H1 (cell line): Measurements from ENCODE around the gene COX10. TPM values are rescaled to one million over a fixed set of nuclear protein-coding genes. Genes with fewer than 3 reads are reported as not detected.

Experiments
- CBX8 ChIP-seq: fragments of 300-800, 300-1000 bp; sonication (generic); IDR thresholded peaks from 2 replicates; pipeline ENCODE4 v1.7.1; 2016; ENCODE audit warnings: low read depth, low read length, borderline replicate concordance
- CHD1 ChIP-seq: IDR thresholded peaks from 2 replicates; pipeline ENCODE4 v1.6.1; 2012; ENCODE audit warnings: low read depth, low read length, improper control_type of control experiment
- POLR2A ChIP-seq, 2 experiments: IDR thresholded peaks; 1 replicate in 1 of 2; 2 replicates in 1 of 2; pipeline ENCODE4 v1.6.1; 2011; ENCODE audit warnings: low read depth in 2 of 2, low read length in 2 of 2, mild to moderate bottlenecking in 2 of 2; ENCODE audit errors: control extremely low read depth in 1 of 2
- TEAD4 ChIP-seq: IDR thresholded peaks from 2 replicates; pipeline ENCODE4 v1.6.1; 2012; ENCODE audit warnings: low read depth, low read length, inconsistent platforms, mixed read lengths
- polyA plus RNA-seq, 7 experiments: library from polyadenylated mRNA; depleted of rRNA in 3 of 7; stranded (reverse) in 5 of 7; unstranded in 2 of 7; fragments of >200 nt in 5 of 7; fragments of 200-250 nt in 2 of 7; gene quantifications; 1 replicate in 5 of 7; 2 replicates in 1 of 7; 4 replicates in 1 of 7; pipeline versions ENCODE4 v1.2.1 to v1.2.3, GENCODE V29; 2011 to 2013; ENCODE audit warnings: missing spikeins in 2 of 7, mixed read lengths in 2 of 7
- total RNA-seq: library from RNA; stranded (reverse); fragmentation: NEBNext Ultra II Directional; extraction: Animal tissue kit (Norgen Biotek cat#: 25700); gene quantifications from 2 replicates; pipeline ENCODE4 v1.2.1, GENCODE V29; 2021
- TF ChIP-seq, protein P1 (sequence below): fragments of 300-600 bp; sonication (generic); IDR thresholded peaks from 2 replicates; pipeline ENCODE4 v1.7.1; 2012; ENCODE audit warnings: low read length, moderate library complexity, mild to moderate bottlenecking, inconsistent platforms; ENCODE audit not compliant: insufficient replicate concordance
- TF ChIP-seq, protein P2 (sequence below): IDR thresholded peaks from 2 replicates; pipeline ENCODE4 v1.6.1; 2011; ENCODE audit warnings: low read depth, mild to moderate bottlenecking, low read length; ENCODE audit not compliant: insufficient read depth
- TF ChIP-seq, protein P3 (sequence below), 3 experiments: IDR thresholded peaks; 1 replicate in 2 of 3; 2 replicates in 1 of 3; pipeline versions ENCODE4 v1.5.1 to v1.6.1; 2011; ENCODE audit warnings: low read length in 3 of 3, mild to moderate bottlenecking in 3 of 3, inconsistent platforms in 2 of 3, low read depth in 1 of 3, moderate library complexity in 1 of 3; ENCODE audit not compliant: insufficient read depth in 1 of 3; ENCODE audit errors: control extremely low read depth in 1 of 3
- TF ChIP-seq, protein P4 (sequence below): IDR thresholded peaks from 2 replicates; pipeline ENCODE4 v1.6.1; 2012; ENCODE audit warnings: inconsistent platforms

COX10 gene
- total and polyA plus RNA-seq, 2 of the 8 experiments (the other 6 are each of a cell fraction or from before 2014, with no cell fraction given), result 18.0 to 23.0 TPM

DNA sequence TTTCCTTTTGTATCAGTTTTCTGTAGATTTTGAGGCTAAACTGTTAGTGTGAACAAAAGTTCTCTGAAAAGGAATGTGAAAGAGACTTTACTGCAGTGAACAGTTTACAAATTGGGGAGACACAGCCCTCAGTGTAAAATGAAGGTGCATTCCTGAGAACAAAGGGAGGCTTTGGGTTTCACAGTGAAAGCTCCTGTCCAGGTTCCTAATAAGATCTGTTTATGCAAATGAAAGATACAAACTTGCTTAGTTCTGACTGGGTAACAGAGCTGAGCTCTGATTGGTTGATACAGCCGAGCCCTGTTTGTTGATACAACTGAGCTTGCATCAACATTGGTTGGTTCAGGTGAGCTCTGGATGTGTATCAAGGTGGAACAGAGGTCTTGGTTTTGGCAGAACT is 175.7 kb downstream of the COX10 start (continued):
- TF ChIP-seq, protein P1, sequence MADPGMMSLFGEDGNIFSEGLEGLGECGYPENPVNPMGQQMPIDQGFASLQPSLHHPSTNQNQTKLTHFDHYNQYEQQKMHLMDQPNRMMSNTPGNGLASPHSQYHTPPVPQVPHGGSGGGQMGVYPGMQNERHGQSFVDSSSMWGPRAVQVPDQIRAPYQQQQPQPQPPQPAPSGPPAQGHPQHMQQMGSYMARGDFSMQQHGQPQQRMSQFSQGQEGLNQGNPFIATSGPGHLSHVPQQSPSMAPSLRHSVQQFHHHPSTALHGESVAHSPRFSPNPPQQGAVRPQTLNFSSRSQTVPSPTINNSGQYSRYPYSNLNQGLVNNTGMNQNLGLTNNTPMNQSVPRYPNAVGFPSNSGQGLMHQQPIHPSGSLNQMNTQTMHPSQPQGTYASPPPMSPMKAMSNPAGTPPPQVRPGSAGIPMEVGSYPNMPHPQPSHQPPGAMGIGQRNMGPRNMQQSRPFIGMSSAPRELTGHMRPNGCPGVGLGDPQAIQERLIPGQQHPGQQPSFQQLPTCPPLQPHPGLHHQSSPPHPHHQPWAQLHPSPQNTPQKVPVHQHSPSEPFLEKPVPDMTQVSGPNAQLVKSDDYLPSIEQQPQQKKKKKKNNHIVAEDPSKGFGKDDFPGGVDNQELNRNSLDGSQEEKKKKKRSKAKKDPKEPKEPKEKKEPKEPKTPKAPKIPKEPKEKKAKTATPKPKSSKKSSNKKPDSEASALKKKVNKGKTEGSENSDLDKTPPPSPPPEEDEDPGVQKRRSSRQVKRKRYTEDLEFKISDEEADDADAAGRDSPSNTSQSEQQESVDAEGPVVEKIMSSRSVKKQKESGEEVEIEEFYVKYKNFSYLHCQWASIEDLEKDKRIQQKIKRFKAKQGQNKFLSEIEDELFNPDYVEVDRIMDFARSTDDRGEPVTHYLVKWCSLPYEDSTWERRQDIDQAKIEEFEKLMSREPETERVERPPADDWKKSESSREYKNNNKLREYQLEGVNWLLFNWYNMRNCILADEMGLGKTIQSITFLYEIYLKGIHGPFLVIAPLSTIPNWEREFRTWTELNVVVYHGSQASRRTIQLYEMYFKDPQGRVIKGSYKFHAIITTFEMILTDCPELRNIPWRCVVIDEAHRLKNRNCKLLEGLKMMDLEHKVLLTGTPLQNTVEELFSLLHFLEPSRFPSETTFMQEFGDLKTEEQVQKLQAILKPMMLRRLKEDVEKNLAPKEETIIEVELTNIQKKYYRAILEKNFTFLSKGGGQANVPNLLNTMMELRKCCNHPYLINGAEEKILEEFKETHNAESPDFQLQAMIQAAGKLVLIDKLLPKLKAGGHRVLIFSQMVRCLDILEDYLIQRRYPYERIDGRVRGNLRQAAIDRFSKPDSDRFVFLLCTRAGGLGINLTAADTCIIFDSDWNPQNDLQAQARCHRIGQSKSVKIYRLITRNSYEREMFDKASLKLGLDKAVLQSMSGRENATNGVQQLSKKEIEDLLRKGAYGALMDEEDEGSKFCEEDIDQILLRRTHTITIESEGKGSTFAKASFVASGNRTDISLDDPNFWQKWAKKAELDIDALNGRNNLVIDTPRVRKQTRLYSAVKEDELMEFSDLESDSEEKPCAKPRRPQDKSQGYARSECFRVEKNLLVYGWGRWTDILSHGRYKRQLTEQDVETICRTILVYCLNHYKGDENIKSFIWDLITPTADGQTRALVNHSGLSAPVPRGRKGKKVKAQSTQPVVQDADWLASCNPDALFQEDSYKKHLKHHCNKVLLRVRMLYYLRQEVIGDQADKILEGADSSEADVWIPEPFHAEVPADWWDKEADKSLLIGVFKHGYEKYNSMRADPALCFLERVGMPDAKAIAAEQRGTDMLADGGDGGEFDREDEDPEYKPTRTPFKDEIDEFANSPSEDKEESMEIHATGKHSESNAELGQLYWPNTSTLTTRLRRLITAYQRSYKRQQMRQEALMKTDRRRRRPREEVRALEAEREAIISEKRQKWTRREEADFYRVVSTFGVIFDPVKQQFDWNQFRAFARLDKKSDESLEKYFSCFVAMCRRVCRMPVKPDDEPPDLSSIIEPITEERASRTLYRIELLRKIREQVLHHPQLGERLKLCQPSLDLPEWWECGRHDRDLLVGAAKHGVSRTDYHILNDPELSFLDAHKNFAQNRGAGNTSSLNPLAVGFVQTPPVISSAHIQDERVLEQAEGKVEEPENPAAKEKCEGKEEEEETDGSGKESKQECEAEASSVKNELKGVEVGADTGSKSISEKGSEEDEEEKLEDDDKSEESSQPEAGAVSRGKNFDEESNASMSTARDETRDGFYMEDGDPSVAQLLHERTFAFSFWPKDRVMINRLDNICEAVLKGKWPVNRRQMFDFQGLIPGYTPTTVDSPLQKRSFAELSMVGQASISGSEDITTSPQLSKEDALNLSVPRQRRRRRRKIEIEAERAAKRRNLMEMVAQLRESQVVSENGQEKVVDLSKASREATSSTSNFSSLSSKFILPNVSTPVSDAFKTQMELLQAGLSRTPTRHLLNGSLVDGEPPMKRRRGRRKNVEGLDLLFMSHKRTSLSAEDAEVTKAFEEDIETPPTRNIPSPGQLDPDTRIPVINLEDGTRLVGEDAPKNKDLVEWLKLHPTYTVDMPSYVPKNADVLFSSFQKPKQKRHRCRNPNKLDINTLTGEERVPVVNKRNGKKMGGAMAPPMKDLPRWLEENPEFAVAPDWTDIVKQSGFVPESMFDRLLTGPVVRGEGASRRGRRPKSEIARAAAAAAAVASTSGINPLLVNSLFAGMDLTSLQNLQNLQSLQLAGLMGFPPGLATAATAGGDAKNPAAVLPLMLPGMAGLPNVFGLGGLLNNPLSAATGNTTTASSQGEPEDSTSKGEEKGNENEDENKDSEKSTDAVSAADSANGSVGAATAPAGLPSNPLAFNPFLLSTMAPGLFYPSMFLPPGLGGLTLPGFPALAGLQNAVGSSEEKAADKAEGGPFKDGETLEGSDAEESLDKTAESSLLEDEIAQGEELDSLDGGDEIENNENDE, result no peak
- TF ChIP-seq CHD1 (no peak), POLR2A (IDR thresholded peaks at IDR 0.05; ENCODE audit: control extremely low read depth in 1 of 2, low read depth in 2 of 2, low read length in 2 of 2) (no peak), CBX8 (no peak), TEAD4 (no peak)
- TF ChIP-seq, protein P2, sequence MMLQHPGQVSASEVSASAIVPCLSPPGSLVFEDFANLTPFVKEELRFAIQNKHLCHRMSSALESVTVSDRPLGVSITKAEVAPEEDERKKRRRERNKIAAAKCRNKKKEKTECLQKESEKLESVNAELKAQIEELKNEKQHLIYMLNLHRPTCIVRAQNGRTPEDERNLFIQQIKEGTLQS, result no peak
- TF ChIP-seq, protein P3, sequence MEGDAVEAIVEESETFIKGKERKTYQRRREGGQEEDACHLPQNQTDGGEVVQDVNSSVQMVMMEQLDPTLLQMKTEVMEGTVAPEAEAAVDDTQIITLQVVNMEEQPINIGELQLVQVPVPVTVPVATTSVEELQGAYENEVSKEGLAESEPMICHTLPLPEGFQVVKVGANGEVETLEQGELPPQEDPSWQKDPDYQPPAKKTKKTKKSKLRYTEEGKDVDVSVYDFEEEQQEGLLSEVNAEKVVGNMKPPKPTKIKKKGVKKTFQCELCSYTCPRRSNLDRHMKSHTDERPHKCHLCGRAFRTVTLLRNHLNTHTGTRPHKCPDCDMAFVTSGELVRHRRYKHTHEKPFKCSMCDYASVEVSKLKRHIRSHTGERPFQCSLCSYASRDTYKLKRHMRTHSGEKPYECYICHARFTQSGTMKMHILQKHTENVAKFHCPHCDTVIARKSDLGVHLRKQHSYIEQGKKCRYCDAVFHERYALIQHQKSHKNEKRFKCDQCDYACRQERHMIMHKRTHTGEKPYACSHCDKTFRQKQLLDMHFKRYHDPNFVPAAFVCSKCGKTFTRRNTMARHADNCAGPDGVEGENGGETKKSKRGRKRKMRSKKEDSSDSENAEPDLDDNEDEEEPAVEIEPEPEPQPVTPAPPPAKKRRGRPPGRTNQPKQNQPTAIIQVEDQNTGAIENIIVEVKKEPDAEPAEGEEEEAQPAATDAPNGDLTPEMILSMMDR (IDR thresholded peaks at IDR 0.05; ENCODE audit: control extremely low read depth in 1 of 3, insufficient read depth in 1 of 3, low read depth in 1 of 3, low read length in 3 of 3), result no peak
- TF ChIP-seq, protein P4, sequence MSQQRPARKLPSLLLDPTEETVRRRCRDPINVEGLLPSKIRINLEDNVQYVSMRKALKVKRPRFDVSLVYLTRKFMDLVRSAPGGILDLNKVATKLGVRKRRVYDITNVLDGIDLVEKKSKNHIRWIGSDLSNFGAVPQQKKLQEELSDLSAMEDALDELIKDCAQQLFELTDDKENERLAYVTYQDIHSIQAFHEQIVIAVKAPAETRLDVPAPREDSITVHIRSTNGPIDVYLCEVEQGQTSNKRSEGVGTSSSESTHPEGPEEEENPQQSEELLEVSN, result no peak
